ENCODE data around the gene SMARCC2. TPM values are rescaled to one million over a fixed set of nuclear protein-coding genes. Genes with fewer than 3 reads are reported as not detected.
A peak's percentile ranks its signal among the peaks of the same experiment; 100 is the strongest.

The SMARCC2 gene
- total RNA-seq, 2 experiments from 2014 or later: 68.3 to 137 TPM

DNA sequence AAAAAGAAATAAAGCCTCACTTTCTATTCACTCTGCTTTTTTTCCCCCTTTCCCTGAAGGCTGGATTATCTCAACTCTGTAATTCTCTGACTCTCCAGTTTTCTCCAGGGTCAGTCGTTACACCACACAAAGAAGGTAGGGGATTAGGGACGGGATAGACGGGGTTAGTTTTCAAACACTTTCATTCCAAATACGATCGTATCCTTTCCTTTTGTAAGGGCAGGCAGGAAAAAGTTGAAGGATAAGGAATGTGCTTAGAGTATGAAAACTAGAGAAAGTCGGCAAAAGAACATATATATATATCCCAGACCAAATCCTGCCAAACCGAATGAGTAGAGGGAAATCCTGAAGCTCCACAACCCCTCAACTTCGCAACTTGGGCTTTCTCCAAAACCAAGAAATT is 61.8 kb downstream of the SMARCC2 start:
- Histone ChIP-seq H2AFZ (ENCODE audit: low read length) (peak overlapping the region; percentile 31; the same call in 1 of the 2 replicates), H3K4me3 (ENCODE audit: low read depth, low read length, poor library complexity, severe bottlenecking) (peak overlapping the region; percentile 65), H4K20me1 (ENCODE audit: insufficient read depth, low read length) (no peaks in the 10 kb centered on the region), H3K9me2 (ENCODE audit: insufficient read depth, low read length) (no peaks in the 10 kb centered on the region), H3K27ac (ENCODE audit: low read depth, low read length, poor library complexity, severe bottlenecking) (peak overlapping the region; percentile 96), H3K4me1 (ENCODE audit: insufficient read depth, low read length, poor library complexity, severe bottlenecking) (peaks cover 48% of the 10 kb centered on the region), H3K79me2 (ENCODE audit: insufficient read depth, low read depth, low read length) (peaks cover 18% of the 10 kb centered on the region; the same call in 1 of the 2 replicates), H3K4me2 (ENCODE audit: low read length) (peak overlapping the region; percentile 92), H3K9me3 (ENCODE audit: low read length) (0 out of 2 replicates have a peak, but pooled peaks cover 10% of the 10 kb centered on the region), H3K36me3 (ENCODE audit: insufficient read depth, low read length) (peaks cover 26% of the 10 kb centered on the region)
- POLR2A ChIA-PET: interaction anchor here (0.9 to 3.8 kb wide), 11 partner anchors 9 to 389 kb away, joined by 3 to 32 read pairs (median 5); partner anchors contain the start of genes MYL6, MYL6B, PA2G4 and RPL41
- TF ChIP-seq, protein P1, sequence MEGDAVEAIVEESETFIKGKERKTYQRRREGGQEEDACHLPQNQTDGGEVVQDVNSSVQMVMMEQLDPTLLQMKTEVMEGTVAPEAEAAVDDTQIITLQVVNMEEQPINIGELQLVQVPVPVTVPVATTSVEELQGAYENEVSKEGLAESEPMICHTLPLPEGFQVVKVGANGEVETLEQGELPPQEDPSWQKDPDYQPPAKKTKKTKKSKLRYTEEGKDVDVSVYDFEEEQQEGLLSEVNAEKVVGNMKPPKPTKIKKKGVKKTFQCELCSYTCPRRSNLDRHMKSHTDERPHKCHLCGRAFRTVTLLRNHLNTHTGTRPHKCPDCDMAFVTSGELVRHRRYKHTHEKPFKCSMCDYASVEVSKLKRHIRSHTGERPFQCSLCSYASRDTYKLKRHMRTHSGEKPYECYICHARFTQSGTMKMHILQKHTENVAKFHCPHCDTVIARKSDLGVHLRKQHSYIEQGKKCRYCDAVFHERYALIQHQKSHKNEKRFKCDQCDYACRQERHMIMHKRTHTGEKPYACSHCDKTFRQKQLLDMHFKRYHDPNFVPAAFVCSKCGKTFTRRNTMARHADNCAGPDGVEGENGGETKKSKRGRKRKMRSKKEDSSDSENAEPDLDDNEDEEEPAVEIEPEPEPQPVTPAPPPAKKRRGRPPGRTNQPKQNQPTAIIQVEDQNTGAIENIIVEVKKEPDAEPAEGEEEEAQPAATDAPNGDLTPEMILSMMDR (conservative IDR thresholded peaks at IDR 0.05; ENCODE audit: low read length): no peak
- TF ChIP-seq EZH2phosphoT487 (IDR thresholded peaks at IDR 0.05; ENCODE audit: borderline replicate concordance, low read depth, low read length): no peak
- intact Hi-C loops (cut with micrococcal nuclease; ENCODE audit: unreplicated experiment): loop anchor here (5.0 kb wide), 1 partner anchor 320 kb away; the partner anchor contains the start of gene TIMELESS
- CTCF ChIA-PET (ENCODE audit: unreplicated experiment): interaction anchor here (0.6 to 1.5 kb wide), 4 partner anchors 8 to 94 kb away, joined by 3 to 5 read pairs (median 3); partner anchors contain the start of genes RNF41 and ZC3H10
- BruUV-seq (replicated peaks): TSS peak; percentile 96
- DNase-seq (ENCODE audit: low spot score): no peak

GRCh38 chr12:56126732-56127239 is 62.5 kb downstream of the SMARCC2 start:
- peaks cover 18% of the 10 kb centered on the region; the same call in 1 of the 2 replicates for H3K79me2 ChIP-seq (ENCODE audit: insufficient read depth, low read depth, low read length)
- peak overlapping the region; percentile 10; the same call in 1 of the 2 replicates for H2AFZ ChIP-seq (ENCODE audit: low read length)

More at GRCh38 chr12:56126732-56127239, 62.5 kb downstream of the SMARCC2 start:
- Histone ChIP-seq H3K36me3 (ENCODE audit: insufficient read depth, low read length) (peaks cover 26% of the 10 kb centered on the region), H3K9me2 (ENCODE audit: insufficient read depth, low read length) (no peaks in the 10 kb centered on the region), H3K4me3 (ENCODE audit: low read depth, low read length, poor library complexity, severe bottlenecking) (peak overlapping the region; percentile 65), H3K9me3 (ENCODE audit: low read length) (0 out of 2 replicates have a peak, but pooled peaks cover 10% of the 10 kb centered on the region), H3K4me2 (ENCODE audit: low read length) (peak overlapping the region; percentile 92), H3K27ac (ENCODE audit: low read depth, low read length, poor library complexity, severe bottlenecking) (peak overlapping the region; percentile 96), H3K4me1 (ENCODE audit: insufficient read depth, low read length, poor library complexity, severe bottlenecking) (peaks cover 48% of the 10 kb centered on the region), H4K20me1 (ENCODE audit: insufficient read depth, low read length) (no peaks in the 10 kb centered on the region)
- ChIA-PET CTCF (ENCODE audit: unreplicated experiment) (interaction anchor here (0.6 to 1.5 kb wide), 3 partner anchors 8 to 379 kb away, joined by 3 to 5 read pairs (median 5); partner anchors contain the start of gene ZC3H10), POLR2A (interaction anchor here (1.0 to 3.8 kb wide), 5 partner anchors 24 to 93 kb away, joined by 3 to 22 read pairs (median 9); partner anchors contain the start of genes MYL6, MYL6B and SMARCC2)
- intact Hi-C loops (cut with micrococcal nuclease; ENCODE audit: unreplicated experiment): loop anchor here (1.0 to 5.0 kb wide), 6 partner anchors 8 to 321 kb away; partner anchors contain the start of genes MYL6, MYL6B, NABP2 and SMARCC2
- TF ChIP-seq, protein P1 (conservative IDR thresholded peaks at IDR 0.05; ENCODE audit: low read length): no peak
- no peak for TF ChIP-seq EZH2phosphoT487 (IDR thresholded peaks at IDR 0.05; ENCODE audit: borderline replicate concordance, low read depth, low read length)
- DNase-seq (ENCODE audit: low spot score): peak; percentile 83
- BruUV-seq (replicated peaks): no TSS peak
